PC-3 (cell line): ENCODE results near the gene SUCO.

Experiments
- EZH2 ChIP-seq: fragments of 300-600 bp; sonication (generic); IDR thresholded peaks from one replicate; pipeline ENCODE4 v1.6.1; 2017; ENCODE audit warnings: antibody characterized with exemption, mild to moderate bottlenecking, low read length; ENCODE audit not compliant: unreplicated experiment
- TF ChIP-seq, protein P1 (sequence below): fragments of 300-600 bp; sonication (generic); conservative IDR thresholded peaks from 2 replicates; pipeline ENCODE4 v1.5.1; 2017; ENCODE audit warnings: antibody characterized with exemption, low read depth, mild to moderate bottlenecking, low read length

DNA sequence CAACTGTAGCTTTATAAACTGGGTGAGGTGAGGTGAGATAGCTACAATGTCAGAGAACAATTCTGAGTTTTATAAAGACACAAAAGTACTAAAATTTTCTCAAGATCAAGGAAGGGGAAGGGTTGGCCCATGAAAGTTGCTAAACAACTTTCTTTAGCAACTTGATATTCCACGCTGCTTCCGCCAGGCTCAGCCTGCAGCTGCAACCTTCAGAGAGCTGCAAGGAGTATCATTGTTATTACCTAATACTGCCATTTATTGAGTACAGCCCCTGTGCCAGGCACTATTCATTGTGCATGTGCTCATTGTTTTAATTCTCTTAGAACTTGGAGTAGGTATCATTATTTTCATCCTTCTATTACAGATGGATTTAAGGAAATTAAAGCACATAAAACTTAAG is 34.1 kb upstream of the SUCO start:
- TF ChIP-seq, protein P1, sequence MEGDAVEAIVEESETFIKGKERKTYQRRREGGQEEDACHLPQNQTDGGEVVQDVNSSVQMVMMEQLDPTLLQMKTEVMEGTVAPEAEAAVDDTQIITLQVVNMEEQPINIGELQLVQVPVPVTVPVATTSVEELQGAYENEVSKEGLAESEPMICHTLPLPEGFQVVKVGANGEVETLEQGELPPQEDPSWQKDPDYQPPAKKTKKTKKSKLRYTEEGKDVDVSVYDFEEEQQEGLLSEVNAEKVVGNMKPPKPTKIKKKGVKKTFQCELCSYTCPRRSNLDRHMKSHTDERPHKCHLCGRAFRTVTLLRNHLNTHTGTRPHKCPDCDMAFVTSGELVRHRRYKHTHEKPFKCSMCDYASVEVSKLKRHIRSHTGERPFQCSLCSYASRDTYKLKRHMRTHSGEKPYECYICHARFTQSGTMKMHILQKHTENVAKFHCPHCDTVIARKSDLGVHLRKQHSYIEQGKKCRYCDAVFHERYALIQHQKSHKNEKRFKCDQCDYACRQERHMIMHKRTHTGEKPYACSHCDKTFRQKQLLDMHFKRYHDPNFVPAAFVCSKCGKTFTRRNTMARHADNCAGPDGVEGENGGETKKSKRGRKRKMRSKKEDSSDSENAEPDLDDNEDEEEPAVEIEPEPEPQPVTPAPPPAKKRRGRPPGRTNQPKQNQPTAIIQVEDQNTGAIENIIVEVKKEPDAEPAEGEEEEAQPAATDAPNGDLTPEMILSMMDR: no peak
- TF ChIP-seq EZH2: no peak
